ENCODE results near the gene DGKQ. TPM values are rescaled to one million over a fixed set of nuclear protein-coding genes. Genes with fewer than 3 reads are reported as not detected.

Gene DGKQ
- total and polyA plus RNA-seq, 2 experiments from 2014 or later, result 15.1 to 17.1 TPM

DNA sequence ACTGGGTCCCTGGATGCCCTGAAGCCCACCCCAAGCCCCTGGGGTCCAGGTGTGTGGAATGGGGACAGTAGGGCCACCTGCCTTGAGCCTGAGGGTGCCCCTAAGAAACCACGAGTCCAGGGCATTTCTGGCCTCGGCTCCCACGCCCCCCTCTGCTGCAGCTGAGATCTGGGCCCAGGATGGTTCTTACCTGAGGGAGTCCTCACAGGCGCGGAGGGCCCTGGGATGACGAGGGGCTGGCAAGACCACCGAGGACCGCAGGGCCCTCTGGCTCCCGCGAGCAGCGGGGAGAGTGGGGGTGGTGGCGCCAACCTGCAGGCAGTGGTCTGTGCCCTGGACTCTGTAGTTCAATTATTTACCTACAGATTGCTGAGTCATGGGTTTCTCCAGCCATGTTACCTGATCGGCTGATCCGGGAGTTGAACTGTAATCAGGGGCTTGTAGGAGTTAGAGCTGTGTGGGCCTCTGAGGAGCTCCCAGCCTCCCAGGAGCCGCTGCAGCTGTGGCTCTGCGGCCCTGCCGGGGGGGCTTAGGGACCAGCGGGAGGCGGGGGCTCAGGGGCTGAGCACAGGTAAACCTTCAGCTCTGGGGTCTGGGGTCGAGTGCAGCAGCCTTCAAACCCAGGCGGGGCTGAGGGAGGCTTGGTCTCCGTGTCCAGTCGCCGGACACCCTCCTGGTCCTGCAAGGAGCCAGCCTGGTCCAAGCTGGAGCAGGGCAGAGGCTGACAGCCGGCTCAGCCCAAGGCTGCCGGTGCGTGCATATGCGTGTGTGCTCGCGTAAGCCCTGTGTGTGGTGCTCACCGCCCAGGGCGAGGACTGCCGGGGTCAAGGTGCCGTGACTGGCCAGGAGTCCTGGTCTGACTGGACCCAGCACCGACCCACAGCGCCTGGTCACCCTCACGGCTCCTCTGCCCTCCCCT is 20.0 kb upstream of the DGKQ start, which contains the start of gene SLC26A1:
SLC26A1 (minus strand) TSS at position 294 of the 919 bp plus-strand sequence. CDS start 1,701 bp downstream, outside the sequence.
- no peaks in the 10 kb centered on the region for H3K9me3 ChIP-seq (ENCODE audit: low read depth)
- H3K36me3 ChIP-seq, result no peaks in the 10 kb centered on the region
- TF ChIP-seq, protein P1, sequence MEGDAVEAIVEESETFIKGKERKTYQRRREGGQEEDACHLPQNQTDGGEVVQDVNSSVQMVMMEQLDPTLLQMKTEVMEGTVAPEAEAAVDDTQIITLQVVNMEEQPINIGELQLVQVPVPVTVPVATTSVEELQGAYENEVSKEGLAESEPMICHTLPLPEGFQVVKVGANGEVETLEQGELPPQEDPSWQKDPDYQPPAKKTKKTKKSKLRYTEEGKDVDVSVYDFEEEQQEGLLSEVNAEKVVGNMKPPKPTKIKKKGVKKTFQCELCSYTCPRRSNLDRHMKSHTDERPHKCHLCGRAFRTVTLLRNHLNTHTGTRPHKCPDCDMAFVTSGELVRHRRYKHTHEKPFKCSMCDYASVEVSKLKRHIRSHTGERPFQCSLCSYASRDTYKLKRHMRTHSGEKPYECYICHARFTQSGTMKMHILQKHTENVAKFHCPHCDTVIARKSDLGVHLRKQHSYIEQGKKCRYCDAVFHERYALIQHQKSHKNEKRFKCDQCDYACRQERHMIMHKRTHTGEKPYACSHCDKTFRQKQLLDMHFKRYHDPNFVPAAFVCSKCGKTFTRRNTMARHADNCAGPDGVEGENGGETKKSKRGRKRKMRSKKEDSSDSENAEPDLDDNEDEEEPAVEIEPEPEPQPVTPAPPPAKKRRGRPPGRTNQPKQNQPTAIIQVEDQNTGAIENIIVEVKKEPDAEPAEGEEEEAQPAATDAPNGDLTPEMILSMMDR (IDR thresholded peaks at IDR 0.05; ENCODE audit: low read depth, low read length), result no peak
- H3K4me3 ChIP-seq, result no peak within 1 kb of the TSS
- DNase-seq (ENCODE audit: low read depth in 1 of 2, low spot score in 1 of 2), result no peak
- no peak within 1 kb of the TSS for H3K27ac ChIP-seq
- H3K27me3 ChIP-seq, result peaks cover 33% of the 10 kb centered on the region
- H3K4me1 ChIP-seq (ENCODE audit: low read depth), result no peaks in the 10 kb centered on the region

DNA sequence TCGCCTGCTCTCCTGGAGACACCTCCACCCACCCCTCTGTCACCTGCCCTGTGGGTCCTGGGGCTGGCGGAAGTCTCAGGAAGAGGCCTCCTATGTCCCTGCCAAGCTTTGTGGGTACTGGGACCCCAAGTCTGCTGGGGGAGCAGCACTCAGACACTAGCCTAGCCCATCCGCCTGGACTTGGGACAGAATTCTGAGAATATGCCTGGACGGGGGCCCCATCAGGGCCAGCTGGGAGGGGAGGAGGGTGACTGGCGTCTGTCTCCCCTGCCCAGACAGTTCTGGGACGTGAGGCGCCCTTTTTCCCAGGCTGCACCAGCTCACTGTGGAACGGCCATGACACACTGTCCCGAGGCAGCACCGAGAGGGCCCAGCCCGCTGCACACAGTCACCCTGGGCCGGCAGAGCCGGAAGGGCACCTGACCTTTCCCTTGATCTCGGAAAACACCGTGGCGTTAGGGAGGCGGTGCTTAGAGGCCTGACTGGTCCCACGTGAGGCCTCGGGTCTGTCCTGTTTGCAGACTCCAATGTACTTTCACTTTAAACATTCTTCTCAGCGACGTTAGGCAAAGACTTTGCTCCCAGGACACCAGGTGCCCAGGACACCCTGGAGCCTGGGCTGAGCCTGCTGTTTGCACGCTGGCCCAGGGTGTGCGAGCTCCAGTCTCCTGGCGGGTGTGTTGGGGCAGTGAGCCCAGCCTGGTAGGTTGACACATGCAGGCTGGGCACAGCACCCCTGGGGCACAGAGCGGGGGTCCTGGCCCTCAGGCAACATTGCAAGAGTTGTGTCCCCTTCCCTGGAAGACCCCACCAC is 19.1 kb upstream of the DGKQ start:
- DNase-seq (ENCODE audit: low read depth in 1 of 2, low spot score in 1 of 2), result no peak
- TF ChIP-seq, protein P1 (IDR thresholded peaks at IDR 0.05; ENCODE audit: low read depth, low read length), result no peak
- no peak overlapping the region for H3K27ac ChIP-seq
- peaks cover 24% of the 10 kb centered on the region for H3K27me3 ChIP-seq
- no peaks in the 10 kb centered on the region for H3K4me1 ChIP-seq (ENCODE audit: low read depth)
- no peaks in the 10 kb centered on the region for H3K9me3 ChIP-seq (ENCODE audit: low read depth)
- no peaks in the 10 kb centered on the region for H3K36me3 ChIP-seq
- no peak overlapping the region for H3K4me3 ChIP-seq

DNA sequence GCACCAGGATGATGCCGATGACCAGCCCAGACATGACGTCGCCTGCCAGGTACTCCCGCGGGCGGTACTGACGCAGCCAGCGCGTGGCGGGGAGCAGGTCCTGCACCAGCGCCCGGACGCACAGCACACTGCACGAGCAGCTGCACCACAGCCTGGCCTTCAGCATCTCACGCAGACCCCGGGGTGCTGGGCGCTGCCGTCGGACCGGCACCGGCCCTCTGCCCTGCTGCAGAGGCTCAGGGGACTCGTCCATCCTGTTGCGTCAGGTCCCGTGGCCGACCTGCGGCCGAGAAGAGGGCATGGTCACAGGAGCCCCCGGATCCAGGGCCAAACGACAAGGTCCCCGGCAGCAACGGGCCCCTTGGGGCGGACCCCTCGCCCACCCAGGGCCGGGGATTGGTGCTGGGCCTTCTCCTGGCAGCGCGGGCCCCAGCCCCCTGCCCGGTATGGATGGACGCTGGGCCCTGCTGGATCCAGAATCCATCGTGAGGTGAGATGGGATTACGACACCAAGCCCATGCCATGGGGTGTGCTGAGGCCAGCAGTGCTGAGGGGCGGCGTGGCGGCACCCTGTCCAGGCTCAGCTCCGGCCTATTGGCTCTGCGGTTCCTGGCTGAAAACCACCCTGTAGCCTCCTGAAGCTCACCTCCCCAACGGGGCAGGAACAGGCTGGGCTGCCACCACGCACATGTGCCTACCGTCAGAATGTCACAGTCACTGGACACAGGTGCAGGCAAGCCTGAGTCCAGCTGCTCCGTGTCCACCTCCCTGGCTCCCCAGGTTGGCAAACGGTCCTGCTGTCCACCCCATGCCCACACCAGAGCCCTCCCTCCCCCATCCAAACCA is 18.3 kb upstream of the DGKQ start:
- H3K36me3 ChIP-seq, result no peaks in the 10 kb centered on the region
- DNase-seq (ENCODE audit: low read depth in 1 of 2, low spot score in 1 of 2), result no peak
- H3K27me3 ChIP-seq, result peaks cover 16% of the 10 kb centered on the region
- no peak overlapping the region for H3K4me3 ChIP-seq
- TF ChIP-seq, protein P1 (IDR thresholded peaks at IDR 0.05; ENCODE audit: low read depth, low read length), result no peak
- no peaks in the 10 kb centered on the region for H3K4me1 ChIP-seq (ENCODE audit: low read depth)
- no peaks in the 10 kb centered on the region for H3K9me3 ChIP-seq (ENCODE audit: low read depth)
- no peak overlapping the region for H3K27ac ChIP-seq

DNA sequence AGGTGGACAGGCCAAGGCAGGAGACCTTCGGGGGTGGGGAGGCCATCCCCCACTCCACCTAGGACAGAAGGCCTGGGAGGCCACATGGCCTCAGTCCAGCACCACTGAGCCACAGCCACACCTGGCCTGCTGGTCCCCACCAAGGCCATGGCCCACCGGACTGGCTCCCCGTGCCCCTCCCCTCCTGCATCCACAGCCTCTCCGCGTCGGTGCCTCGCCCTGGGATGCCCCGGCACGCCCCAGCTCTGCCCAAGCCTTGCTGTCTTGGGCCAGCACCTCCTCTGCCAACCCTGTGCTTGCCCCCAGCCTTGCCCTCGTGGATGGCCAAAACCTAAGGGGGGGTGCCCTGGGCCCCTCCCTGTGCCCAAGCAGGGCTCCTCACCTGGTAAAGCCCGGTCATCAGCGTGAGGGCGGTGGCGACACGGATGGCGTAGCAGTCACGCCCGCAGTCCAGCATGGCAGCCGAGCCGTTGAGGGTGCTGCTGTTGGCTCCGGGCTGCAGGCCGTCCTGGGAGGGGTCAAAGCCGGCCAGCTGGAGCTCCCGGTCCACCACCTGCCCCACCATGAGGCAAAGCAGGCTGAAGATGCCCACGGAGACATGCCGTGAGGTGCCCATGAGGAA is 17.5 kb upstream of the DGKQ start:
- Histone ChIP-seq H3K27me3 (peaks cover 8% of the 10 kb centered on the region), H3K4me3 (no peak overlapping the region), H3K36me3 (no peaks in the 10 kb centered on the region), H3K4me1 (ENCODE audit: low read depth) (peaks cover 6% of the 10 kb centered on the region), H3K27ac (no peak overlapping the region), H3K9me3 (ENCODE audit: low read depth) (no peaks in the 10 kb centered on the region)
- DNase-seq (ENCODE audit: low read depth in 1 of 2, low spot score in 1 of 2), result no peak
- TF ChIP-seq, protein P1 (IDR thresholded peaks at IDR 0.05; ENCODE audit: low read depth, low read length), result no peak

Data from cardiac muscle cell (in vitro differentiated cells and primary cell).